K562 (cell line): Measurements from ENCODE around the gene ITSN1. TPM values are rescaled to one million over a fixed set of nuclear protein-coding genes. Genes with fewer than 3 reads are reported as not detected.

Experiments
- CEBPZ ChIP-seq: fragments of 150-350 bp; IDR thresholded peaks from 2 replicates; pipeline ENCODE4 v1.6.1; 2014; ENCODE audit warnings: low read depth, mild to moderate bottlenecking, low read length, borderline replicate concordance
- ELF4 ChIP-seq: fragments of 450-650 bp; formaldehyde crosslinking; IDR thresholded peaks from 2 replicates; pipeline ENCODE4 v1.4.0; 2022; ENCODE audit warnings: missing genetic modification characterization
- MTA2 ChIP-seq: fragments of 450-650 bp; IDR thresholded peaks from 2 replicates; pipeline ENCODE4 v1.6.1; 2016; ENCODE audit warnings: low read depth
- MYC ChIP-seq, 2 experiments: fragments of 250-450 bp in 1 of 2; sonication (Bioruptor Pico) in 1 of 2; IDR thresholded peaks; 2 replicates each; pipeline versions ENCODE4 v1.5.1 to v1.6.1; 2012 to 2021; ENCODE audit warnings: low read depth in 2 of 2, borderline replicate concordance in 1 of 2, improper control_type of control experiment in 1 of 2, low read length in 1 of 2, mild to moderate bottlenecking in 1 of 2, moderate library complexity in 1 of 2
- NEUROD1 ChIP-seq: fragments of 150-350 bp; IDR thresholded peaks from 2 replicates; pipeline ENCODE4 v1.6.1; 2014; ENCODE audit warnings: borderline replicate concordance, low read length, low read depth; ENCODE audit not compliant: partially characterized antibody
- PHF21A ChIP-seq: fragments of 450-650 bp; IDR thresholded peaks from 2 replicates; pipeline ENCODE4 v1.6.1; 2017; ENCODE audit warnings: low read depth, borderline replicate concordance
- PTRF ChIP-seq: fragments of 450-650 bp; IDR thresholded peaks from 2 replicates; pipeline ENCODE4 v1.6.1; 2016; ENCODE audit warnings: mild to moderate bottlenecking, missing genetic modification characterization, missing compliant biosample characterization
- RB1 ChIP-seq: fragments of 450-650 bp; IDR thresholded peaks from 2 replicates; pipeline ENCODE4 v1.6.1; 2017; ENCODE audit warnings: low read depth, mild to moderate bottlenecking
- SAFB ChIP-seq: fragments of 200-400 bp; formaldehyde crosslinking; IDR thresholded peaks from 2 replicates; pipeline ENCODE4 v1.6.1; 2017; ENCODE audit warnings: low read depth, low read length, borderline replicate concordance
- SMARCA4 ChIP-seq: fragments of 450-650 bp; IDR thresholded peaks from 2 replicates; pipeline ENCODE4 v1.6.1; 2016
- TEAD4 ChIP-seq, 2 experiments: sonication (generic) in 1 of 2; formaldehyde crosslinking in 1 of 2; IDR thresholded peaks; 2 replicates each; pipeline versions ENCODE4 v1.6.1 to v1.8.0; 2012 to 2022; ENCODE audit warnings: borderline replicate concordance in 1 of 2, inconsistent platforms in 1 of 2, low read length in 1 of 2, mild to moderate bottlenecking in 1 of 2, missing genetic modification reagents in 1 of 2
- TFAM ChIP-seq: fragments of 250-450 bp; sonication (Bioruptor Pico); conservative IDR thresholded peaks from 2 replicates; pipeline ENCODE4 v1.5.0; 2021; ENCODE audit warnings: mild to moderate bottlenecking, moderate library complexity
- TFAP4 ChIP-seq: sonication (generic); formaldehyde crosslinking; IDR thresholded peaks from 2 replicates; pipeline ENCODE4 v1.8.0; 2022; ENCODE audit warnings: missing genetic modification reagents, mild to moderate bottlenecking, moderate library complexity, borderline replicate concordance
- ZBTB8A ChIP-seq: fragments of 450-650 bp; IDR thresholded peaks from 2 replicates; pipeline ENCODE4 v1.6.1; 2018; ENCODE audit warnings: mild to moderate bottlenecking, moderate library complexity; ENCODE audit not compliant: partially characterized antibody
- ZFP36 ChIP-seq: fragments of 150-350 bp; IDR thresholded peaks from 2 replicates; pipeline ENCODE4 v1.6.1; 2018; ENCODE audit warnings: low read length, low read depth; ENCODE audit not compliant: partially characterized antibody
- ZNF316 ChIP-seq: fragments of 450-650 bp; IDR thresholded peaks from 2 replicates; pipeline ENCODE4 v1.6.1; 2016
- ZNF354B ChIP-seq: fragments of 250-450 bp; sonication (Bioruptor Pico); IDR thresholded peaks from 2 replicates; pipeline ENCODE4 v1.4.0; 2020
- ZNF551 ChIP-seq: fragments of 250-450 bp; sonication (Bioruptor Pico); IDR thresholded peaks from 2 replicates; pipeline ENCODE4 v1.5.0; 2021; ENCODE audit warnings: mild to moderate bottlenecking, moderate library complexity
- ZNF75A ChIP-seq: fragments of 450-650 bp; formaldehyde crosslinking; IDR thresholded peaks from 2 replicates; pipeline ENCODE4 v1.4.0; 2020; ENCODE audit warnings: mild to moderate bottlenecking
- ZNF77 ChIP-seq: fragments of 250-450 bp; sonication (Bioruptor Pico); IDR thresholded peaks from 2 replicates; pipeline ENCODE4 v1.5.0; 2020
- polyA plus RNA-seq, 8 experiments: library from polyadenylated mRNA; depleted of rRNA in 4 of 8; stranded (reverse) in 5 of 8; unstranded in 3 of 8; fragments of >200 nt; fragmentation: Nextera tagmentation in 2 of 8; fragmentation: Illumina TruSeq in 1 of 8; extraction: Ambion mirVana in 2 of 8; extraction: Trizol in 1 of 8; gene quantifications; 2 replicates each; pipeline versions ENCODE4 v1.2.1 to v1.2.3, GENCODE V29; 2011 to 2014; ENCODE audit warnings: inconsistent platforms in 1 of 8, missing spikeins in 1 of 8
- total RNA-seq, 7 experiments: library from RNA; depleted of rRNA in 6 of 7; stranded (reverse); fragments of >200 nt in 6 of 7; fragmentation: Illumina TruSeq in 2 of 7; extraction: Trizol in 2 of 7; gene quantifications; 2 replicates each; pipeline versions ENCODE4 v1.2.1 to v1.2.3, GENCODE V29; 2011 to 2021; ENCODE audit warnings: low replicate concordance in 1 of 7
- TF ChIP-seq, protein P1 (sequence below): fragments of 450-650 bp; IDR thresholded peaks from 2 replicates; pipeline ENCODE4 v1.6.1; 2016; ENCODE audit warnings: low read depth, mild to moderate bottlenecking, moderate library complexity
- TF ChIP-seq, protein P2 (sequence below): IDR thresholded peaks from 2 replicates; pipeline ENCODE4 v1.6.1; 2011; ENCODE audit warnings: borderline replicate concordance, low read depth, mild to moderate bottlenecking, moderate library complexity, low read length; ENCODE audit not compliant: insufficient read depth, poor library complexity, severe bottlenecking

The ITSN1 gene
- total and polyA plus RNA-seq, 9 of the 15 experiments (the other 6 are each of a cell fraction or from before 2014, with no cell fraction given), result 1.1 to 12.6 (median 4.8) TPM

- TF ChIP-seq MYC (IDR thresholded peaks at IDR 0.05; ENCODE audit: low read depth, low read length) (no peak), MYC (CRISPR knock-in tag; IDR thresholded peaks at IDR 0.05; ENCODE audit: borderline replicate concordance, low read depth) (no peak), PHF21A (no peak), SMARCA4 (0 out of 2 replicates have a peak, but pooled peaks have one; percentile 49), ZNF354B (CRISPR knock-in tag) (no peak), RB1 (no peak), TFAP4 (peak; percentile 57; the same call in 1 of the 2 replicates), ZNF77 (CRISPR knock-in tag) (no peak), SAFB (no peak), PTRF (no peak), TEAD4 (IDR thresholded peaks at IDR 0.05; ENCODE audit: low read length) (peak; percentile 62), TEAD4 (CRISPR knock-in tag; IDR thresholded peaks at IDR 0.05; ENCODE audit: borderline replicate concordance) (no peak), CEBPZ (no peak), ZBTB8A (no peak), ZFP36 (no peak), ZNF316 (no peak; the same call in 1 of the 2 replicates), TFAM (no peak), ELF4 (no peak), NEUROD1 (no peak), ZNF75A (no peak), ZNF551 (CRISPR knock-in tag) (no peak), MTA2 (peak; percentile 71)
- TF ChIP-seq, protein P1, sequence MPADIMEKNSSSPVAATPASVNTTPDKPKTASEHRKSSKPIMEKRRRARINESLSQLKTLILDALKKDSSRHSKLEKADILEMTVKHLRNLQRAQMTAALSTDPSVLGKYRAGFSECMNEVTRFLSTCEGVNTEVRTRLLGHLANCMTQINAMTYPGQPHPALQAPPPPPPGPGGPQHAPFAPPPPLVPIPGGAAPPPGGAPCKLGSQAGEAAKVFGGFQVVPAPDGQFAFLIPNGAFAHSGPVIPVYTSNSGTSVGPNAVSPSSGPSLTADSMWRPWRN, result no peak
- TF ChIP-seq, protein P2, sequence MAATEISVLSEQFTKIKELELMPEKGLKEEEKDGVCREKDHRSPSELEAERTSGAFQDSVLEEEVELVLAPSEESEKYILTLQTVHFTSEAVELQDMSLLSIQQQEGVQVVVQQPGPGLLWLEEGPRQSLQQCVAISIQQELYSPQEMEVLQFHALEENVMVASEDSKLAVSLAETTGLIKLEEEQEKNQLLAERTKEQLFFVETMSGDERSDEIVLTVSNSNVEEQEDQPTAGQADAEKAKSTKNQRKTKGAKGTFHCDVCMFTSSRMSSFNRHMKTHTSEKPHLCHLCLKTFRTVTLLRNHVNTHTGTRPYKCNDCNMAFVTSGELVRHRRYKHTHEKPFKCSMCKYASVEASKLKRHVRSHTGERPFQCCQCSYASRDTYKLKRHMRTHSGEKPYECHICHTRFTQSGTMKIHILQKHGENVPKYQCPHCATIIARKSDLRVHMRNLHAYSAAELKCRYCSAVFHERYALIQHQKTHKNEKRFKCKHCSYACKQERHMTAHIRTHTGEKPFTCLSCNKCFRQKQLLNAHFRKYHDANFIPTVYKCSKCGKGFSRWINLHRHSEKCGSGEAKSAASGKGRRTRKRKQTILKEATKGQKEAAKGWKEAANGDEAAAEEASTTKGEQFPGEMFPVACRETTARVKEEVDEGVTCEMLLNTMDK, result no peak
Observed at GRCh38 chr21:33870768-33871167, 228.5 kb downstream of the ITSN1 start (continued).
